Activated T-helper 17 cell treated with anti-CD3 and anti-CD28 coated beads, Interleukin-2, amount 50 U/mL, for 72 hours (primary cell): ENCODE results near the gene GALNTL6. TPM values are rescaled to one million over a fixed set of nuclear protein-coding genes. Genes with fewer than 3 reads are reported as not detected.

Experiments
- ATAC-seq: fragments of 150-1000 bp; cut with Tn5 transposase; replicated peaks from 2 replicates; pipeline ENCODE4 v1.10.0; 2021; ENCODE audit warnings: mild to moderate bottlenecking, moderate library complexity
- H3K27ac Mint-ChIP-seq: one replicate; pipeline ENCODE4 v1.8.0; 2022; ENCODE audit warnings: mixed read lengths
- H3K27me3 Mint-ChIP-seq: one replicate; pipeline ENCODE4 v1.8.0; 2022; ENCODE audit warnings: mixed read lengths
- H3K36me3 Mint-ChIP-seq: one replicate; pipeline ENCODE4 v1.8.0; 2022; ENCODE audit warnings: low read depth, mild to moderate bottlenecking, mixed read lengths
- H3K4me1 Mint-ChIP-seq: one replicate; pipeline ENCODE4 v1.8.0; 2022; ENCODE audit warnings: mixed read lengths
- H3K4me3 Mint-ChIP-seq: one replicate; pipeline ENCODE4 v1.8.0; 2022; ENCODE audit warnings: mild to moderate bottlenecking, mixed read lengths
- H3K9me3 Mint-ChIP-seq: one replicate; pipeline ENCODE4 v1.8.0; 2022; ENCODE audit warnings: mixed read lengths
- total RNA-seq, 2 donors: library from RNA; stranded (reverse); gene quantifications; one replicate each; pipeline ENCODE4 v1.2.3, GENCODE V29; 2022

GALNTL6 gene
- total RNA-seq, 2 donors from 2014 or later: not detected

DNA sequence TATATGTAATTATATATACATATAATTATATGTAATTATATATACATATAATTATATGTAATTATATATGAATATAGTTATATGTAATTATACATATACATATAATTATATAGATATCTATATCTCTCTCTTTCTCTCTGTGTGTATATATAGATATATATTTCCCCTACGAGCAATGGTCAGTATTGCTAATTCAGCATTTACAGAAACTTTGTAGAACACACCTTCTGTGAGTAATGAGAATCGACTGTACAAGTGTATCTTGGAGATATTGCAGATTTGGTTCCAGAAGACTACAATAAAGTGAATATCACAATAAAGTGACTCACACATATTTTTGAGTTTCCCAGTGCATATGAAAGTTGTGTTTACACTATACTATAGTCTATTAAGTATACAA, 33.7 kb downstream of the GALNTL6 start:
- no peak for ATAC-seq
- Mint-ChIP-seq H3K4me3 (no peak overlapping the region), H3K9me3 (peaks cover 13% of the 10 kb centered on the region), H3K4me1 (no peaks in the 10 kb centered on the region), H3K27me3 (no peaks in the 10 kb centered on the region), H3K36me3 (no peaks in the 10 kb centered on the region), H3K27ac (no peak overlapping the region)

DNA sequence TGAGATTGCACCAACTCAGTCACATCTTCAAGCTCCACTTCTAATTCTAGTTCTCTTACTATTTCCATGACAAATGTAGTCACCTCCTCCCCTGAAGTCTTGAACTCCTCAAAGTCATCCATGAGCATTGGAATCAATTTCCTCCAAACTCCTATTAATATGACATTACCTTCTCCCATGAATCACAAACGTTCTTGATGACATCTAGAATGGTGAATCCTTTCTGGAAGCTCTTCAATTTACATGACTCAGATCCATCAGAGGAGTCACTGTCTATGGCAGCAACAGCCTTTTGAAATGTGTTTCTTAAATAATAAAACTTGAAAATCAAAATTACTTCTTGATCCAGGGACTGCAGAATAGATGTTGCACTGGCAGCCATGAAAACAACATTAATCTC, 34.5 kb downstream of the GALNTL6 start:
- H3K36me3 Mint-ChIP-seq: no peaks in the 10 kb centered on the region
- H3K4me1 Mint-ChIP-seq: no peaks in the 10 kb centered on the region
- ATAC-seq: no peak
- peaks cover 7% of the 10 kb centered on the region for H3K9me3 Mint-ChIP-seq
- no peaks in the 10 kb centered on the region for H3K27me3 Mint-ChIP-seq
- H3K4me3 Mint-ChIP-seq: no peak overlapping the region
- H3K27ac Mint-ChIP-seq: no peak overlapping the region

DNA sequence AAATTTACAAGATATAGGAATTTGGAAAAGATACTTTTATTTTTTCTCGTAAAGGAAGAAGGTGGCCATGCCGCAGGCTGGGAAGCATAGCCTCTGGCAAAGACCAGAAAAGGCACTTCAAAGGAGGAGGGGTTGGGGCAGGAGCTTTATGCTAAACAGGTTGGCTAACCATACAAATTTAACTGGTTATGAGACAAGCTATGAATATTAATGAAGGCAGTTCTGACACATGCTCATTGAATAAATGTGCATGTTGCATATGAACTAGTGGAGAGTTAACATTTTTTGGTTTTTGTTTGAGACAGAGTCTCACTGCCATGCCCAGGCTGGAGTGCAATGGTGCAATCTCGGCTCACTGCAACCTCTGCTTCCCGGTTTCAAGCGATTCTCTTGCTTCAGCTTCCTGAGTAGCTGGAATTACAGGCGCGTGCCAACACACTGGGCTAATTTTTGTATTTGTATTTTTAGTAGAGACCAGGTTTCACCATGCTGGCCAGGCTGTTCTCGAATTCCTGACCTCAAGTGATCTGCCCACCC, 36.5 kb downstream of the GALNTL6 start:
- Mint-ChIP-seq H3K4me1 (no peaks in the 10 kb centered on the region), H3K4me3 (no peak overlapping the region), H3K27me3 (no peaks in the 10 kb centered on the region), H3K36me3 (no peaks in the 10 kb centered on the region), H3K27ac (no peak overlapping the region), H3K9me3 (peaks cover 12% of the 10 kb centered on the region)
- no peak for ATAC-seq

DNA sequence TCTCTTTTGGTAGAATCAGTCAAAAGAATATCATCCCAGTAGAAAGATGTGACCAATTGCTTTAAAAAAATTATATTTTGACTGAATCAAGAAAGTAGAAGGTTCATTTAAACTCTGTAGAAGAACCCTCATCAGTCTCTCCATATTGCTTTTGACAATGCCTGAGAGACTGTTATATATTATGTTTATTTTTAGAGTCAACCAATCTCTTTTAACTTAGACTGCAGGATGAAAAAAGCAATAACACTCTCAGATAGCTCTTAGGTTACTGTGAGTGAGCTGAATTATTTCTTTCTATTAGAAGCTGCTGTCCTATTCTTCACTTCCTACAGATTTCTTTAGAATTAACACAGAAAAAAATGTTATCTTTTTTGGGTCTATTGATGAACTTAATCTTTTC, 38.1 kb downstream of the GALNTL6 start:
- Mint-ChIP-seq H3K9me3 (peaks cover 12% of the 10 kb centered on the region), H3K4me1 (no peaks in the 10 kb centered on the region), H3K27ac (no peak overlapping the region), H3K36me3 (no peaks in the 10 kb centered on the region), H3K27me3 (no peaks in the 10 kb centered on the region), H3K4me3 (no peak overlapping the region)
- ATAC-seq: no peak

DNA sequence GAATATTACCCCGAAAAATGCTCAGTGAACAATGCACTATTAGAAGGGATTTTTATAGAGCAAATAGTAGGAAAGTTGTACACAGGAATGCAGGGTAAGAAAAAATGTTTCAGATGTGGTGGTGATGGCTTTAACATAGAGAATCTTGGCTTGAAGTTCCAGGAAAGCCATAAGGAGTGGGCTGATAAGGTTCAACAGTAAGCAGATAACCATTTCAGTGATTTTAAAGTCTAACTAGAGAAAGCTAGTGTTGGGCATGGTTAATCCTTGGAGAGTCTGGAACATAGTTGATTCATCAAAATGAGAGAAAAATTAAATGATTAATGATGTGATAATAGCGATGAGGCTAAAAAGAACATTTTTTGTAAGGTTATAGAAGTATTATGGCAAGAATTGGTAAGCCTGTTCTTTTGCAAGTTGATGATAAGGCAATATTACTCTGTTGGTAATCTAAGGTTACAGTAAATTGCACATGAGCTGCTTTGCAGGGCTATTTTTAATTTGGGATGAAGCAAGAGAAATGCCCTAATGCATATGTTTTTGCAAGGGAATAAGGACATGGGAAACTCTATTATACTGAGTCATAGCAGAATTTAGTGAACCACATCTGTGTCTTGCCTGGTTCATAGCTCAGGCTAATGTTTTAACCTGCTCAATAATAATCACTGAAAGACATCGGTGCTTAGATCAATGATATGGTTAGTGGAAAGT, 44.3 kb downstream of the GALNTL6 start:
- Mint-ChIP-seq H3K9me3 (peaks cover 5% of the 10 kb centered on the region), H3K4me3 (no peak overlapping the region), H3K27me3 (no peaks in the 10 kb centered on the region), H3K4me1 (no peaks in the 10 kb centered on the region), H3K36me3 (no peaks in the 10 kb centered on the region), H3K27ac (no peak overlapping the region)
- no peak for ATAC-seq

DNA sequence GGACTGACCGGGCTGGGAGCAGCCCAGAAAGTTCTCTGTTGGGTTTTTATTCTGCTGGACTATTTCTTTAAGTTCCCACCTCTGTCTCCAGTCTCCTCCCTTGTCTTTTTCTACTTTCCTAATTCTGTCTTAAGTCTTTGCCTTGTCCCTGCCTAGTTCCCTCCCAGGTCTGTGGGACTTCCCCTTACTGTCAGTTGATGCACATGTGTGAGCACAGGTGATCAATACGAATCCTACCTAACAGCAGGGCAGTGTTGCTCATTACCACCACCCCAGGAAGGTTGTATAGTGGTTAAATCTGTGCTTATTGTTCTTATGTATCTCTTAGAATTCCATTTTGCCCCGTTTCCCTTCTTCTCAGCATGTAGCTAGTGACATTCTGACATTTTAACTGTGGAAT, 62.1 kb downstream of the GALNTL6 start:
- Mint-ChIP-seq H3K4me3 (no peak overlapping the region), H3K4me1 (no peaks in the 10 kb centered on the region), H3K27me3 (no peaks in the 10 kb centered on the region), H3K36me3 (no peaks in the 10 kb centered on the region), H3K9me3 (peaks cover 5% of the 10 kb centered on the region), H3K27ac (no peak overlapping the region)
- no peak for ATAC-seq

DNA sequence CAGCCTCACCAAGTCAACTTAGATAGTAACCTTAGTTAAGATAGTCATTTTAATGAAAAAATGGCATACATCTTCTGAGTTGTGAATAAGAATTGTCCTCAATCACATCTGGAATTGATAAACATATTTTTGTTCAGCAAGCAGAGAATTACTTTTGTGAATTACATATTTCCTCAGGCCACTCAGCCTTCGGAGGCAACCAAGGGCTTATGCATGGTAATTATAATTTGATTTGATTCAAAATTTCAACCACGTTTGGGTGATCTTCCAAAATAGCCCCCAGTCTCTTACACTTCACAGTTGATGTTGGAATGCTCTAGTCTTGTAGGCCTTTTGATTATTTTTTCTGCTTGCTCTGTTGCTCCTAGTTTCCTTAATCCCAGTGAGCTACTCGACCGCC, 63.4 kb downstream of the GALNTL6 start:
- H3K27me3 Mint-ChIP-seq: no peaks in the 10 kb centered on the region
- H3K9me3 Mint-ChIP-seq: peaks cover 5% of the 10 kb centered on the region
- no peaks in the 10 kb centered on the region for H3K36me3 Mint-ChIP-seq
- H3K4me1 Mint-ChIP-seq: no peaks in the 10 kb centered on the region
- H3K27ac Mint-ChIP-seq: no peak overlapping the region
- no peak overlapping the region for H3K4me3 Mint-ChIP-seq
- no peak for ATAC-seq

DNA sequence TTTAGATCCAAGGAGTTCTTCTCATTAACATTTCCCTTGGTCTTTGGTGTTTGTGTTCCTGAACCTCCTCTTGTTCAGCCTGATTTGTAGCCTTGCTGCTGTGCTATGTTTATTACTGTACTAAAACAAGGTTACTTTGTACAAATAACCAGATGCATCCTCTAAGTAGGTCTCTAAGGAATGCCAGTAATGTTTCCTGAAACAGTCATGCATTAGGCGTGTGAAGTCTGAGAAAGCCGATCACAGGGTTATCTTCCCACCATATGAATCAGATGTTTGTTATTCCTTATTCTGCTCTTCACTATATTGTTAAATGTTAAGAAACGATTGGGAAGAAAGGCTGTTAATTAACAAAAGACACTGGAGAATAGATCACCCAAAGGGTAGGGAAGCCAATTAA, 66.9 kb downstream of the GALNTL6 start:
- Mint-ChIP-seq H3K4me1 (no peaks in the 10 kb centered on the region), H3K36me3 (no peaks in the 10 kb centered on the region), H3K9me3 (no peaks in the 10 kb centered on the region), H3K27me3 (no peaks in the 10 kb centered on the region), H3K4me3 (no peak overlapping the region), H3K27ac (no peak overlapping the region)
- no peak for ATAC-seq

DNA sequence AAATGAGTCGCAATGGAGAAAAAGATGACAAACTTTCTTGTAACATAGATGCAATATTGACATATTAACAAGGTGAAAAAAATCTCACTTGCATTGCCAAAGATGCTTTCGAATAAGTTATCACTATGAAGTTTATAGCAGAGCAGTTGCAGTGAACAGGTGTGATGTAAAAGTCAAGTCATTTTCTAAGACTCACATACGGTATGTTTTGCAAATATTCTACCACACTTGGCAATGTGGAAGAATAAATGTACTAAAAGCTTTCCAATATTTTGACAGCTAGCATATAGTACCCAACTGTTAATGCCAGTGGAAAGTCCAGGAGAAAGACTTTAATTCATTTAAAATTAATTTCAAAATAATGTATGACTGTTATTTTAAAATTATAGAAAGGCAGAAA, 76.5 kb downstream of the GALNTL6 start:
- no peak for ATAC-seq
- Mint-ChIP-seq H3K9me3 (peaks cover 5% of the 10 kb centered on the region), H3K4me3 (no peak overlapping the region), H3K36me3 (no peaks in the 10 kb centered on the region), H3K27me3 (no peaks in the 10 kb centered on the region), H3K27ac (no peak overlapping the region), H3K4me1 (no peaks in the 10 kb centered on the region)

DNA sequence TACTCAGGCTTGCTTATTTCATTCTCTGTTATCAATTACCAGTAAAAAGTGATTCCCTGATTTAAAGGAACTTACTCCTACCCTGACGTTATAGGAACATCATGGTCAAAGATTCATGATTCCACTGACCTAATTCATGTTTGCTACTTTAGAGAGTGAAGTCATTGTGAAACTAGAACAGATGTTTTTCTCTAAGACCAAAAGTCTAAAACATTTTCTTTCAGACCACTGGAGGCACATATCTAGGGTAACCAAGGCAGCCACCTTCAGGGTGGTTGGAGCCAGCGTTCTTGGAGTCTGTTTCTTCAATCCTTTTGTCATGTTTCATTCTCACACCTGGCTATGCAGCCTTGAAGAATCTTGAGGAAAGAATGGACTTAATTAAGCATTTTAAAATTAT, 77.8 kb downstream of the GALNTL6 start:
- no peaks in the 10 kb centered on the region for H3K36me3 Mint-ChIP-seq
- peaks cover 12% of the 10 kb centered on the region for H3K9me3 Mint-ChIP-seq
- H3K4me3 Mint-ChIP-seq: no peak overlapping the region
- H3K27me3 Mint-ChIP-seq: no peaks in the 10 kb centered on the region
- ATAC-seq: no peak
- no peak overlapping the region for H3K27ac Mint-ChIP-seq
- H3K4me1 Mint-ChIP-seq: no peaks in the 10 kb centered on the region

DNA sequence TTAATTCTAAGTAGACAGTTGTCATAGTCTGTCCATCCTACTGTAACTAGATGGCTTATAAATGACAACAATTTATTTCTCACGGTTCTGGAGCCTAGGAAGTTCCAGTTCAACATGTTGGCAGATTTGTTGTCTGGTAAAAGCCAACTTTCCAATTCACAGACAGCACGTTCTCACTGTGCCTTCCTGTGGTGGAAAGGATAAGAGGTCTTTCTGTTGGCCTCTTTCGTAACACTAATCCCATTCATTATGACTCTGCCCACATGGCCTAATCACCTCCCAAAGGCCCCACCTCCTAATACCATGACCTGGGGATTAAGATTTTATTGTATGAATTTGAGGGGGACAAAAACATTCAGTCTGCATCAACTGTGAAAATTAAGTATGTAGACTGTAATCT, 83.2 kb downstream of the GALNTL6 start:
- no peak for ATAC-seq
- H3K9me3 Mint-ChIP-seq: peaks cover 6% of the 10 kb centered on the region
- H3K27me3 Mint-ChIP-seq: no peaks in the 10 kb centered on the region
- H3K27ac Mint-ChIP-seq: no peak overlapping the region
- H3K4me3 Mint-ChIP-seq: no peak overlapping the region
- no peaks in the 10 kb centered on the region for H3K36me3 Mint-ChIP-seq
- no peaks in the 10 kb centered on the region for H3K4me1 Mint-ChIP-seq

DNA sequence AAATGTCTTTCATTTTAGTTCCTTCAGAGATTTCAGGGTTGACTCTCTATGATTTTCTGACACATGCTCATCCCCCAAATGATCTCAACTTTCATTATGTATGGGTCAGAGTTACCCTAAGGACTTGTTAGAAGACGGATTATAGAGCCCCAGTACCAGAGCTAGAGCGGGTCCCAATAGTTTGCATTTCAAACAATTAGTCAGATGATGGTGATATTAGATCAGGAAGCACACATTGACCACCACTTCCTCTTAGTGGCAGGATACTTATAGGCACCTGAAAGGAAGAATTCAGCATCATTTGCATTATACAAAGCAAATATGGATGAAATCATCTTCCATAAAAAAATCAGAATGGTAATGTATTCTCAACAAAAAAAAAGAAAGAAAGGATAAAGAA, 106.1 kb downstream of the GALNTL6 start:
- Mint-ChIP-seq H3K4me3 (no peak overlapping the region), H3K9me3 (peaks cover 4% of the 10 kb centered on the region), H3K27me3 (no peaks in the 10 kb centered on the region), H3K4me1 (no peaks in the 10 kb centered on the region), H3K36me3 (no peaks in the 10 kb centered on the region), H3K27ac (no peak overlapping the region)
- no peak for ATAC-seq

DNA sequence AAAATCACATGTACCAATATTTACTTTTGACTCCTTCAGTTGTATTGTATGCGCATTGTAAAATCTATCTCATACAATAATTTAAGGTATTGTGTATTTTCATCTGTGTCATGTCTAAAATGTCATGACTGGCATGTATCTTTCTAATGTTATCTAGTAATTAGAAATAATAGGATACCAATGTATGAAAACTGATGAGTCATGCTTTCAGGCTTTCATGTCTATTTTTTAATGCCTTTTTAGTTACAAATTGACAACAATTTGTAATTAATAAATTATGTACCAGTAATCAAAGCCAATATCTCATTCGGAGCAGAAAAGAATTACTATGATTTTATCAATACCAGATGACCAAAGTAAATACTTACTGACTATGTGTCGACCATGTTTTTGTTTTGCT, 107.7 kb downstream of the GALNTL6 start:
- H3K9me3 Mint-ChIP-seq: peaks cover 9% of the 10 kb centered on the region

DNA sequence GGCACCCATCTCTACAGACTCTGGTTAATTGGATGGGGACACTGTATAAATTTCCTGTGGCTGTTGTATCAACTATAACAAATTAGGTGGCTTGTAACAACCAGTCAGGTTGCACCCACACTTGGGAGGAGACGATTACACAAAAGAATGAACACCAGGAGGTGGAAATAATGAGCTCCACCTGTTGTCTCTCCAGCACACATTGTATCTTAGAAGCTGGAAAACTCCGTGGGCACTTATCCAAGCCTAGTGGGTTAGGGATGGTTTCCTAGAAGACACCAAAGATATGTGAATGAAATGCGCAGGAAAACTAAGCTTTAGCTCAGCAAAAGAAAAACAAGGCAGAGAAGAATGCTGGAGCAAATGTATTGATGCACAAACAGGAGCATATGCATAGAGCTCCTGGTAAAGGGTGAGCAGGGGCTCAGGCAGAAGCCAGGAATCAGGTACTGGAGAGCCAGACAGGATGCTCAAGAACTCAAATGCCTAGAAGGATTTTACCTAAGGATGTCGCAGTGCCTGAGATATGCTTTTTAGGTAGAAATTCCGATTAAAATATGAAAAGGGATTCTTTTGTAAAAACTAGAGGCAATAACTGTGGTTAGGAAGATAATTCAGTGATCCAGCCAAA, 111.7 kb downstream of the GALNTL6 start:
- no peak for ATAC-seq
- Mint-ChIP-seq H3K4me3 (no peak overlapping the region), H3K9me3 (peaks cover 11% of the 10 kb centered on the region), H3K27ac (no peak overlapping the region), H3K27me3 (no peaks in the 10 kb centered on the region), H3K4me1 (no peaks in the 10 kb centered on the region), H3K36me3 (no peaks in the 10 kb centered on the region)

More for the DNA sequence above, 107.7 kb downstream of the GALNTL6 start:
- Mint-ChIP-seq H3K36me3 (no peaks in the 10 kb centered on the region), H3K4me3 (no peak overlapping the region), H3K27me3 (no peaks in the 10 kb centered on the region), H3K27ac (no peak overlapping the region), H3K4me1 (no peaks in the 10 kb centered on the region)
- no peak for ATAC-seq

DNA sequence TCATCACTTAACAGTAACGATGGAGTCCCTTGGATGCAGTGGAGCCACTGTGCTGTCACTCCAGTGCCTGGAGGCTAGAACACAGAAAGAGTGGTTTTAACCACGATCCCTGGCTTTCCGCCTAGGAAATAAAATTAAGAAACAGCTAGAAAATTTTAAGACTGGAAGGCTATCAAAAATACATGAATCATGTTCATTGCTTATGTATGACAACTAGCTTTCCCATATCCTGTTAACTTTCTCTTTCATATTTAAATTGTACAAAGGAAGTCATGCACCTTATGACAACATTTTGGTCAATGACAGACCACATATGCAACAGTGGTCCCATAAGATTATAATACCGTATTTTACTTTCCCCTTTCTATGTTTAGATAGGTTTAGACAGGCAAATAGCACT, 115.1 kb downstream of the GALNTL6 start:
- Mint-ChIP-seq H3K9me3 (peaks cover 10% of the 10 kb centered on the region), H3K36me3 (no peaks in the 10 kb centered on the region), H3K27ac (no peak overlapping the region), H3K27me3 (no peaks in the 10 kb centered on the region), H3K4me1 (no peaks in the 10 kb centered on the region), H3K4me3 (no peak overlapping the region)
- ATAC-seq: no peak
